SIG-M5 treated with dmso at 0.1 percent for 504 hours (cell line): ENCODE results near the gene FBXL3.
"Not testable (repeated sequence)": the region's sequence is repeated elsewhere in the genome, so short reads cannot be mapped to it uniquely, and the experiment has no call there.

Source experiments
- DNase-seq: peaks from one replicate; lab custom pipeline; 2025; ENCODE audit not compliant: unreplicated experiment; lab: John Stamatoyannopoulos, UW

Gene FBXL3

GRCh38 chr13:77028202-77028601 is 1.2 kb upstream of the FBXL3 start:
- no peak for DNase-seq

- DNase-seq, result peak; percentile 84
Observed at GRCh38 chr13:77026255-77026860, 601 bp downstream of the FBXL3 start.

GRCh38 chr13:77022341-77022740 is 4.6 kb downstream of the FBXL3 start:
- peak; percentile 64 for DNase-seq

GRCh38 chr13:77019756-77020155 is 7.2 kb downstream of the FBXL3 start:
- no peak for DNase-seq

GRCh38 chr13:77016888-77017623 is 9.9 kb downstream of the FBXL3 start:
- no peak for DNase-seq

GRCh38 chr13:77016251-77016812 is 10.6 kb downstream of the FBXL3 start:
- no peak for DNase-seq

- no peak for DNase-seq
Observed at GRCh38 chr13:77014906-77015685, 11.9 kb downstream of the FBXL3 start.

- no peak for DNase-seq
Observed at GRCh38 chr13:77013853-77014542, 13.0 kb downstream of the FBXL3 start.

GRCh38 chr13:77009719-77010118 is 17.2 kb downstream of the FBXL3 start:
- DNase-seq, result not testable (repeated sequence)

GRCh38 chr13:77009011-77009410 is 17.9 kb downstream of the FBXL3 start:
- DNase-seq, result no peak

- not testable (repeated sequence) for DNase-seq
Observed at GRCh38 chr13:77008337-77008736, 18.6 kb downstream of the FBXL3 start.

- DNase-seq, result peak; percentile 44
Observed at GRCh38 chr13:77002590-77003190, 24.3 kb downstream of the FBXL3 start.

GRCh38 chr13:77001963-77002587 is 24.9 kb downstream of the FBXL3 start:
- no peak for DNase-seq

- DNase-seq, result no peak
Observed at GRCh38 chr13:77001540-77001939, 25.4 kb downstream of the FBXL3 start.

GRCh38 chr13:77000475-77000874 is 26.5 kb downstream of the FBXL3 start:
- no peak for DNase-seq

GRCh38 chr13:76994281-76994680 is 32.7 kb downstream of the FBXL3 start:
- no peak for DNase-seq

GRCh38 chr13:76993473-76993872 is 33.5 kb downstream of the FBXL3 start:
- no peak for DNase-seq

GRCh38 chr13:76993021-76993420 is 33.9 kb downstream of the FBXL3 start:
- DNase-seq, result no peak

- DNase-seq, result no peak
Observed at GRCh38 chr13:76992548-76993001, 34.4 kb downstream of the FBXL3 start.
